Gastrocnemius medialis (tissue), 4 donors: ENCODE data around the gene XPR1.

Experiments used
- POLR2A ChIP-seq, 2 donors: fragments of 450-650 bp; IDR thresholded peaks; one replicate each; pipeline ENCODE4 v1.6.1; 2017; ENCODE audit warnings: antibody characterized with exemption in 2 of 2, mild to moderate bottlenecking in 2 of 2, moderate library complexity in 2 of 2
- TF ChIP-seq, protein P1 (sequence below), 5 experiments: fragments of 450-650 bp in 3 of 5; fragments of 200-600 bp in 2 of 5; sonication (generic) in 2 of 5; IDR thresholded peaks in 4 of 5; conservative IDR thresholded peaks in 1 of 5; 1 replicate in 4 of 5; 2 replicates in 1 of 5; pipeline ENCODE4 v1.5.1; 2016 to 2019; ENCODE audit warnings: antibody characterized with exemption in 5 of 5, mild to moderate bottlenecking in 3 of 5, moderate library complexity in 3 of 5

DNA sequence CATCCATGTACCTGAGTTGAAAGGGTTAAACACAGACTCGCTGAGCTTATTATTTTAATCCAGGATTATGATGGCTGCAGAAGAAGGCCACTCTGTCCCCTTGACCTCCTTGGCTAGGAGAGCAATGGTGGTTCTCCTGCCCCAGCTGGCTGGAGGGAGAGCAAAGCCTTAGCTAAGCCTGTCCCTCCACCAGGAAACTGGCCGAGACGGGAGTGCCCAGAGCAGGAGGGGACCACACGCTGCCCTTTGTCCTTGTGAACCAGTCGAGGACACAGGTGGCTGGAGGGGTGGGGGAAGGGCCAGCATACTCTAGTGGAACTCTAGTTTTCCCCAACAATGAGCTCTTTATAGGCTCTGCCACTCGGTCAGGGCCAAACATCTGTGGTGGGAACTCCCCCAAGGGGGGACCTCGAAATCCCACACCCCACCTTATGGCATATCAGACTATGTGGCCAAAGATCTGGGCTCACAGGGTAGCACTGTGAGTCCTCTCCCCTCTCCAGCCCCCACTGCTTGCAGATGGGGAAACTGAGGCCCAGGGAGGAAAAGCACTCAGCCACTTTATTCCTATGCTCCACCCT is 293.7 kb downstream of the XPR1 start:
- TF ChIP-seq, protein P1, sequence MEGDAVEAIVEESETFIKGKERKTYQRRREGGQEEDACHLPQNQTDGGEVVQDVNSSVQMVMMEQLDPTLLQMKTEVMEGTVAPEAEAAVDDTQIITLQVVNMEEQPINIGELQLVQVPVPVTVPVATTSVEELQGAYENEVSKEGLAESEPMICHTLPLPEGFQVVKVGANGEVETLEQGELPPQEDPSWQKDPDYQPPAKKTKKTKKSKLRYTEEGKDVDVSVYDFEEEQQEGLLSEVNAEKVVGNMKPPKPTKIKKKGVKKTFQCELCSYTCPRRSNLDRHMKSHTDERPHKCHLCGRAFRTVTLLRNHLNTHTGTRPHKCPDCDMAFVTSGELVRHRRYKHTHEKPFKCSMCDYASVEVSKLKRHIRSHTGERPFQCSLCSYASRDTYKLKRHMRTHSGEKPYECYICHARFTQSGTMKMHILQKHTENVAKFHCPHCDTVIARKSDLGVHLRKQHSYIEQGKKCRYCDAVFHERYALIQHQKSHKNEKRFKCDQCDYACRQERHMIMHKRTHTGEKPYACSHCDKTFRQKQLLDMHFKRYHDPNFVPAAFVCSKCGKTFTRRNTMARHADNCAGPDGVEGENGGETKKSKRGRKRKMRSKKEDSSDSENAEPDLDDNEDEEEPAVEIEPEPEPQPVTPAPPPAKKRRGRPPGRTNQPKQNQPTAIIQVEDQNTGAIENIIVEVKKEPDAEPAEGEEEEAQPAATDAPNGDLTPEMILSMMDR (IDR thresholded peaks at IDR 0.05 in 4 of 5, conservative IDR thresholded peaks at IDR 0.05 in 1 of 5): no peak
- no peak for TF ChIP-seq POLR2A (IDR thresholded peaks at IDR 0.05)
